NCI-H748 (cell line): ENCODE measurements around the gene CCDC40.

Experiments used
- DNase-seq: peaks from one replicate; lab custom pipeline; 2025; ENCODE audit not compliant: unreplicated experiment; lab: John Stamatoyannopoulos, UW

CCDC40 gene

GRCh38 chr17:80017226-80018010 lies 19.0 kb upstream of the CCDC40 start:
- no peak for DNase-seq

DNA sequence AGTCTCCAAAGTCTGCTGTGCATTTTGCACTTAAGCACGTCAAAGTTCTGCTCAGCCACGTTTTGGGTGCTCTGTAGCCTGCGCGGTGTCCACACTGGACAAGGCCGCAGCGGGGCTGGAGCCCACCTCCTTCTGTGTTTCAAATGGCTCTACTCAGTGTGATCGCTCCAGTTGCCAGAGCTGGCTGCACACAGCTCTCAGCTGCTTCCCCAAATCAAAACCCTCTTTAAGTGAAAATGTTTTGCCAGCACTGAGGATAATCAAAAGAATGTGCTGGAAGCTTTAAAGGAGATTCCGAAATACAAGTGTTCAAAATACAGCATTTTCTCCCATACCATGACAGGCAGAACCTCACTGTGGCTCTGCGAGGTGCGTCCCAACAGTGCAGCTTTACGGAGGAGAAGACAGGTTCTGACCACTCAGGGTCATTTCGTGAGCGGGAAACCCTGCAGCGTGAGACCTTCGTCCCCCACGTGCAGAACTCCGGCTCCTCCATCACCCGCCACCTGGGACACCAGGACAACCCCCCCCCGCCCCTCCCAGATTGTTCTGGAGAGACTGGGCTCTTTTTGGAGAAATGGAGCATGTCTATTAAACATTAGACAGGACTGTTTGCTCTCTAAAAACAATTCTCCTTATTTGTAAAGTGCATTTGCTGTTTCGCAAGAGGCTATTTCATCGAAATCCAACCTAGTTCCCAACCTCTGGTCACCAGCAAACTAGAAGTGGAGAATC lies 17.4 kb upstream of the CCDC40 start:
- DNase-seq = no peak

DNA sequence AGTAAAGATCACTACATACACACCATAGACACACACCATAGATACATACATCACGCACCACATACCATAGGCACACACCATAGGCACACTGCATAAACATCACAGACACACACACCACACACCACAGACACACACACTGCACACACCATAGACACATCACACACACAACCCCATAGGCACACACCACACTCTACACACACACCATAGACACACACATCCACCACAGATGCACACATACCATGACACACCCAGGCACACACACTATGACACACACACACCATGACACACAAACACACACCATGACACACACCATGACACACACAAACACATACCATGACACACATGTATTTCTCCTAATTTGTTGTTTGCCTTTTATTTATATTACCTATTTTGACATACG lies 14.8 kb upstream of the CCDC40 start:
- DNase-seq = no peak

GRCh38 chr17:80023481-80024205 lies 12.8 kb upstream of the CCDC40 start:
- no peak for DNase-seq

DNA sequence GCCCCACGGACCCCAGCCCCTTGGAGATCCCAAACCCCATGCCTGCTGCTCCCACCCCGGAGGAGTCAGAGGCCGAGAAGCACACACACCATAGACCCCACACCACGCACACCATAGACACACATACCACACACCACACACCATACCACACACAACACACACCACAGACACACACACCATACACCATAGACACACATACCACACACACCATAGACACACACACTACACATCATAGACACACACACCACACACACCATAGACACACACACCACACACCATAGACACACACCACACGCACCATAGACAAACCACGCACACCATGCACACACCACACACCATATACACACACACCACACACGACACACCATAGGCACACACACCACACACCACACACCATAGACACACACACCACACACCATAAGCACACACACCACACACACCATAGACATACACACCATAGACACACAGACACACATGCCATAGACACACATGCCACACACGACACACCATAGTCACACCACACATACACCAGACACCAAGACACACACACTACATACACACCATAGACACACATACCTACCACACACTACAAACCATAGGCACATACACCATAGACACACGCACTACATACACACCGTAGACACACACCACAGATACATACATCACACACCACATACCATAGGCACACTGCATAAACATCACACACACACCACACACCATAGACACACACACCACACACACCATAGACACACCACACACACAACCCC lies 12.1 kb upstream of the CCDC40 start:
- DNase-seq = no peak

DNA sequence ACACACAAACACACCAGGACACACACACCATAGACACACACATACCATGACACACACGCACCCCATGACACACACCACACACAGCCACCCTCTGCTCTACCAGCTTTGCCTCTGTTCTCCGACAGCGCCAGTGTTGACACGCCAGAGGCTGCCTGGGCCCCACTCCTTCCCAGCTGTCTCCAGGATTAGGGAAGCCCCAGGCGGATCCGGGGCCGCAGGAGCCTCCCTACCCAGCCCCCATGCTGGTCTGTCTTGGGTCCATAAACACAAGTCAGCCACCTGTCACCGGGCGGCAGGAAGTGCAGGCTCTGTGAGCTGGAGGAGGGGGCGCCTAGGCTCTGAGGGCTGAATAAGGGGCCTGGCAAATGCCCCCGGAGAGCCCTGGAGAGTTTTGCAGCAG lies 11.3 kb upstream of the CCDC40 start:
- no peak for DNase-seq

GRCh38 chr17:80025796-80026195 lies 10.6 kb upstream of the CCDC40 start:
- no peak for DNase-seq

GRCh38 chr17:80026359-80027042 lies 9.9 kb upstream of the CCDC40 start:
- DNase-seq = no peak

DNA sequence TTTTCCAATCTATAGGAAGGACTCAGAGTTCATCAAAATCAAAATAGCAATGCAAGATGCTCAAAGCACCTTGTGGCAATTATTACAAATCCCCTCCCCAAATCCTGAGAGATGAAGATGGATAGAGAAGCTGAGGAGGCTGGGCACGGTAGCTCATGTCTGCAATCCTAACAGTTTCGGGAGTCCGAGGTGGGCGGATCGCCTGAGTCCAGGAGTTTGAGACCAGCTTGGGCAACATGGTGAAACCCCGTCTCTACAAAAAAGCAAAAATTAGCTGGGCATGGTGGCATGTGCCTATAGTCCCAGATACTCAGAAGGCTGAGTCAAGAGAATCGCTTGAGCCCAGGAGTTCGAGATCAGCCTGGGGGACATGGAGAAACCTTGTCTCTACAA lies 9.4 kb upstream of the CCDC40 start:
- DNase-seq = no peak

DNA sequence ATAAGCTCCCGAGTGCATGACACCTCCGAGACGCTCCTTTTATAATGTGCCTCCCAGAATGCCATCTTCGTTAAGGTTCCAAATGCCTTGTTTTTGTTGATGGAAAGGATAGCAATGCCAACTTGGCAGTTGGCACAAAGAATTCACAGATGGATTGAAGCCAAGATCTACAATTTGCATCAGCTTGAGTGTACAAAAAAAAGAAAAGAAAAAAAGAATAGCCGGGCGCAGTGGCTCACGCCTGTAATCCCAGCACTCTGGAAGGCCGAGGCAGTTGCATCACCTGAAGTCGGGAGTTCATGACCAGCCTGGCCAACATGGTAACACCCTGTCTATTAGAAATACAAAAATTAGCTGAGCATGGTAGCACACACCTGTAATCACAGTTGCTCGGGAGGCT lies 8.4 kb upstream of the CCDC40 start:
- no peak for DNase-seq

GRCh38 chr17:80029258-80029974 lies 7.0 kb upstream of the CCDC40 start:
- DNase-seq = no peak

GRCh38 chr17:80030730-80031410 lies 5.6 kb upstream of the CCDC40 start:
- DNase-seq = peak; percentile 82

DNA sequence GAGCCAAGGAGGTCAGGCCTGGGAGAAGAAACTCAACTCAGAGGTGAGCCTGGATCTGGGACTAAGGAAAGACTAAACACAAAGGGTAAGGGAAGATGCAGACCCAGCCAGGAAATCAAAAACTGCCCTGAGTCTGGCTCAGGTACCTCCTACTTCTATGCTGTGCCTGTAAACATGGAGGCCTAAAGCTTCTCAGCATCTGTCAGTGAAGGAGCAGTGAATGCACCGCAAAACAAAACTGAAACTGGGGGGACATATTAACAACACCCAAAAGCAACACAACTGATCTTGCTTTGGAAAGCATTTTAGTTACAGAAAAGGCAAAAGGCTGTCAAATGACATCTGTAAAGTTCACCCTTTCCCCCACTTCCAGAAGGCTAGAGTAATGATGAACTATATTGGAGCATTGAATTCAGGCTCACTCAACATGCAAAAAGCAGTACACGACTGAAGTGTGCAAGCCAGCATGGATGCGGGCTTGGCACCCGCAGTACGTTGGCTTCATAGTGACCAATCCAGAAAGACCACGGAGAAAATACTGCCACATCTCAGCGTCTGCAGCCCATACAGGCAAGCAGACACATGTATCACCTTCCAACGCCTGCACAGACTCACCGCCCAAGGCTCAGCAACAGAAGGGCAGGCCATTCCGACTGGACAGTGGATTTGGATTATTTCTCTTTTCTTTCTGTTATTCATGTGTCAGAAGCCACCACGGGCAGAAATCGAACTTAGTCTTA lies 4.6 kb upstream of the CCDC40 start:
- no peak for DNase-seq

GRCh38 chr17:80032614-80033171 lies 3.7 kb upstream of the CCDC40 start:
- no peak for DNase-seq

GRCh38 chr17:80033840-80034239 lies 2.6 kb upstream of the CCDC40 start:
- no peak for DNase-seq

DNA sequence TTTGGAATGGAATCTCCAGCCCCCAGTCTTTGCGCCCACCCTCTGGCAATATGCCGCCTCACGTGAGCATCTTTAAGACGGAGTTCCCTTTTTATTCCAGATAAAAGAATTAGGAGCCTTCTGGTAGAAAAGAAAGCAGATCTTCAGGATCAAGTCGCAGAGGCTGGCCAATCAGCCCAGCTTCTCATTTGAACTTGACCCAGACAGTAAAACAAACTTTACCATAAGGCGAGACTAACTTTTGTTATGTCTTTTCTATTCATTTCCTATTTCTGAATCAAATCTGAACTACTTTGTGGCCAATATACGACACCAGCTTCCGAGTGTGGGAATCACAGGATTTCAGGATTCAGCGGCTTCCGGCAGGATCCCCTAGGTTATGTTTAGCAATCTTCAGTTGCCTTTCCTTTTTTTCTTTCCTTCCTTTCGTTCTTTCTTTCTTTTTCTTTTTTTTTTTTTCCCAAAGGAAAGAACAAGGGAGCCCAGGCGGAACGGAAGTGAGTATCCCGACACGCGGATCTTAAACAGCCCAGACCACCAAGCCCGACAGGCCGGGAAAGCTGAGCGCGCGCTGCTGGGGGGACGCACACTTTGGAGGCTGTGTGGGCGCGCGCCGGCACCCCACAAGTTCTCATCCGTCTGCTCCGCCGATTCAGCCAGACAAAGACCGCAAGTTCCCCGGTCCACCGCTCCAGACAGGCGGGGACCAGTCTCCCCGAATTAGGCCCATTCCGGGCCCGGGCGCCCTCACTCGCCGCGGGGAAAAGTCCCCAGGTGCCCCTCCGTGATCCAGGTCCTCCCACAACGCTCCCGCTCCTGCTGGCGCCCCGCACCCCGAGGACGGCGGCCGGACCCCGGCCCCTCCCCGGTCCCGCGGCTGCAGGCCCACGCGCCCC lies 1.4 kb upstream of the CCDC40 start:
- DNase-seq = peak; percentile 25

DNA sequence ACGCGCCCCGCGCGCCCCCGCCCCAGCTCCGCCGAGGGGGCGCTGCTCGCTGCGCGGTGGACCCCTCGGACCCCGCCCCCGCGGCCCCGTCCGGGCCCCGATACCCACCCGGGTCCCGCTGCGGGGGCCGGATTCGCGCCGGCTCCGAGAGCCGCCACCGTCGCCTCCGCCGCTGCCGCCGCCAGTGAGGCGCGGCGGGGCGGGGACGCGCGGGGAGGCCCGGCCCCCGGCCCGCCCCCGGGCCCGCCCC lies 830 bp upstream of the CCDC40 start, which contains the start of gene TBC1D16:
Gene TBC1D16, minus strand, starts transcription at position 186 of the 250 bp plus-strand sequence. CDS start 22,325 bp downstream, outside the sequence.
- no peak for DNase-seq
